Neural progenitor cell (in vitro differentiated cells): ENCODE results near the gene KRT12. TPM values are rescaled to one million over a fixed set of nuclear protein-coding genes. Genes with fewer than 3 reads are reported as not detected.

Experiments used
- DNase-seq: peaks from one replicate; pipeline ENCODE4 v3.0.0-alpha.2; 2016; ENCODE audit warnings: low spot score
- H2AFZ ChIP-seq: fragments of 200-600 bp; sonication (generic); replicated peaks from 2 replicates; pipeline ENCODE4 v1.6.1; 2016; ENCODE audit warnings: antibody characterized with exemption
- H3F3A ChIP-seq: fragments of 200-600 bp; sonication (generic); 2 replicates; pipeline ENCODE4 v1.6.1; 2016; ENCODE audit warnings: antibody characterized with exemption, low read depth
- H3K27ac ChIP-seq: fragments of 200-600 bp; sonication (generic); 2 replicates; pipeline ENCODE4 v1.5.1; 2016; ENCODE audit warnings: mild to moderate bottlenecking
- H3K27me3 ChIP-seq: fragments of 200-600 bp; sonication (generic); 2 replicates; pipeline ENCODE4 v1.6.1; 2016; ENCODE audit warnings: mild to moderate bottlenecking, moderate library complexity
- H3K36me3 ChIP-seq: fragments of 200-600 bp; sonication (generic); 2 replicates; pipeline ENCODE4 v1.5.1; 2016
- H3K4me1 ChIP-seq: fragments of 200-600 bp; sonication (generic); 2 replicates; pipeline ENCODE4 v1.6.1; 2016; ENCODE audit warnings: mixed run types
- H3K4me2 ChIP-seq: fragments of 200-600 bp; sonication (generic); 2 replicates; pipeline ENCODE4 v1.6.1; 2016
- H3K4me3 ChIP-seq: fragments of 200-600 bp; sonication (generic); 2 replicates; pipeline ENCODE4 v1.5.1; 2016
- H3K79me2 ChIP-seq: fragments of 200-600 bp; sonication (generic); 2 replicates; pipeline ENCODE4 v1.6.1; 2016; ENCODE audit warnings: low read depth
- H3K9ac ChIP-seq: fragments of 200-600 bp; sonication (generic); 2 replicates; pipeline ENCODE4 v1.6.1; 2016
- H3K9me3 ChIP-seq: fragments of 200-600 bp; sonication (generic); 2 replicates; pipeline ENCODE4 v1.5.1; 2016; ENCODE audit warnings: low read depth
- H4K20me1 ChIP-seq: fragments of 200-600 bp; sonication (generic); 2 replicates; pipeline ENCODE4 v1.6.1; 2016; ENCODE audit warnings: low read depth
- H3K27ac Mint-ChIP-seq: 3 replicates; pipeline ENCODE4 v1.8.0; 2021; ENCODE audit warnings: mixed read lengths
- H3K27me3 Mint-ChIP-seq: 2 replicates; pipeline ENCODE4 v1.8.0; 2022; ENCODE audit warnings: low read depth, mild to moderate bottlenecking, inconsistent platforms, moderate library complexity, mixed read lengths; ENCODE audit not compliant: insufficient read depth
- H3K36me3 Mint-ChIP-seq: 3 replicates; pipeline ENCODE4 v1.8.0; 2021; ENCODE audit warnings: mixed read lengths
- H3K4me1 Mint-ChIP-seq: 3 replicates; pipeline ENCODE4 v1.8.0; 2021; ENCODE audit warnings: mixed read lengths
- H3K4me3 Mint-ChIP-seq: 3 replicates; pipeline ENCODE4 v1.8.0; 2021; ENCODE audit warnings: mild to moderate bottlenecking, moderate library complexity, mixed read lengths
- H3K9me3 Mint-ChIP-seq: 3 replicates; pipeline ENCODE4 v1.8.0; 2020; ENCODE audit warnings: mixed read lengths
- CTCF ChIP-seq: fragments of 200-600 bp; sonication (generic); IDR thresholded peaks from 2 replicates; pipeline ENCODE4 v1.5.1; 2017; ENCODE audit warnings: antibody characterized with exemption, mild to moderate bottlenecking
- EZH2 ChIP-seq: fragments of 200-600 bp; sonication (generic); IDR thresholded peaks from 2 replicates; pipeline ENCODE4 v1.6.1; 2017; ENCODE audit warnings: antibody characterized with exemption, mild to moderate bottlenecking, moderate library complexity
- EZH2phosphoT487 ChIP-seq: fragments of 200-600 bp; sonication (generic); IDR thresholded peaks from 2 replicates; pipeline ENCODE4 v1.6.1; 2017; ENCODE audit warnings: antibody characterized with exemption
- total RNA-seq: library from RNA; depleted of rRNA; stranded (reverse); fragments of >200 nt; gene quantifications from 2 replicates; pipeline ENCODE4 v1.2.3, GENCODE V29; 2015; ENCODE audit warnings: low replicate concordance

KRT12 gene
- total RNA-seq, 1 donor from 2014 or later: not detected

DNA sequence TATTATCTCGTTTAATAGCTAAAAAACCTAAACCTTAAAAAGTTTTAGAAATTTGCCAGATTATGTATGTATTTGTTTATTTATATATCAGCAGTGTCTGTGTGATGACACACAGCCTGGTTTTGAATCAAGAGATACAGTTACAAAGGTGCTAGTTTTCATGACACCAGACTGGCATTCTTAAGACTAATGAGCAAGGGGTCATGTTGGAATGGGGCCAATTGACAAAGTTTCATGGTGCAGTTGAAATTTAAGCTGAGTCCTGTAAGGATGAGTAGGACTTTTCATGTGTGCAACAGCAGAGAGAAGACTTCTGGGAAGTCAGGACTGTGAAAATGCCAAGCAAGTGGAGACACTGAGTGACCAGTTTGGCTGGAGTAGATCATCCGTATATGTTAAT lies 41.4 kb downstream of the KRT12 start:
- H3K9me3 Mint-ChIP-seq: no peaks in the 10 kb centered on the region
- TF ChIP-seq CTCF: no peak
- no peak for TF ChIP-seq EZH2
- TF ChIP-seq EZH2phosphoT487: no peak

GRCh38 chr17:40824015-40824832 lies 42.8 kb downstream of the KRT12 start:
- no peak overlapping the region for H3K27ac ChIP-seq
- H3F3A ChIP-seq: peaks cover 5% of the 10 kb centered on the region
- no peaks in the 10 kb centered on the region for H3K4me1 ChIP-seq
- no peak overlapping the region for H3K27ac Mint-ChIP-seq
- H3K9me3 Mint-ChIP-seq: no peaks in the 10 kb centered on the region
- peaks cover 57% of the 10 kb centered on the region for H3K27me3 ChIP-seq
- no peak overlapping the region for H3K4me3 ChIP-seq
- peaks cover 9% of the 10 kb centered on the region for H3K79me2 ChIP-seq
- no peak overlapping the region for H3K9ac ChIP-seq
- H2AFZ ChIP-seq: no peak overlapping the region
- no peaks in the 10 kb centered on the region for H3K9me3 ChIP-seq
- peaks cover 2% of the 10 kb centered on the region for H3K27me3 Mint-ChIP-seq
- H3K4me3 Mint-ChIP-seq: no peak overlapping the region
- H3K4me2 ChIP-seq: no peak overlapping the region
- H3K4me1 Mint-ChIP-seq: peaks cover 10% of the 10 kb centered on the region
- no peaks in the 10 kb centered on the region for H3K36me3 ChIP-seq
- H3K36me3 Mint-ChIP-seq: no peaks in the 10 kb centered on the region
- no peak for DNase-seq
- TF ChIP-seq EZH2 (no peak), CTCF (no peak), EZH2phosphoT487 (no peak)
- no peaks in the 10 kb centered on the region for H4K20me1 ChIP-seq

More for the DNA sequence above, 41.4 kb downstream of the KRT12 start:
- H3K27ac Mint-ChIP-seq: no peak overlapping the region
- Histone ChIP-seq H3K4me1 (no peaks in the 10 kb centered on the region), H2AFZ (no peak overlapping the region), H3K79me2 (no peaks in the 10 kb centered on the region), H3K27ac (no peak overlapping the region), H3K4me2 (no peak overlapping the region), H3K4me3 (no peak overlapping the region), H4K20me1 (no peaks in the 10 kb centered on the region), H3K36me3 (no peaks in the 10 kb centered on the region), H3K9me3 (no peaks in the 10 kb centered on the region), H3K9ac (no peak overlapping the region), H3K27me3 (peaks cover 53% of the 10 kb centered on the region), H3F3A (no peaks in the 10 kb centered on the region)
- H3K27me3 Mint-ChIP-seq: peaks cover 2% of the 10 kb centered on the region
- no peaks in the 10 kb centered on the region for H3K36me3 Mint-ChIP-seq
- H3K4me3 Mint-ChIP-seq: no peak overlapping the region
- no peak for DNase-seq
- no peaks in the 10 kb centered on the region for H3K4me1 Mint-ChIP-seq

DNA sequence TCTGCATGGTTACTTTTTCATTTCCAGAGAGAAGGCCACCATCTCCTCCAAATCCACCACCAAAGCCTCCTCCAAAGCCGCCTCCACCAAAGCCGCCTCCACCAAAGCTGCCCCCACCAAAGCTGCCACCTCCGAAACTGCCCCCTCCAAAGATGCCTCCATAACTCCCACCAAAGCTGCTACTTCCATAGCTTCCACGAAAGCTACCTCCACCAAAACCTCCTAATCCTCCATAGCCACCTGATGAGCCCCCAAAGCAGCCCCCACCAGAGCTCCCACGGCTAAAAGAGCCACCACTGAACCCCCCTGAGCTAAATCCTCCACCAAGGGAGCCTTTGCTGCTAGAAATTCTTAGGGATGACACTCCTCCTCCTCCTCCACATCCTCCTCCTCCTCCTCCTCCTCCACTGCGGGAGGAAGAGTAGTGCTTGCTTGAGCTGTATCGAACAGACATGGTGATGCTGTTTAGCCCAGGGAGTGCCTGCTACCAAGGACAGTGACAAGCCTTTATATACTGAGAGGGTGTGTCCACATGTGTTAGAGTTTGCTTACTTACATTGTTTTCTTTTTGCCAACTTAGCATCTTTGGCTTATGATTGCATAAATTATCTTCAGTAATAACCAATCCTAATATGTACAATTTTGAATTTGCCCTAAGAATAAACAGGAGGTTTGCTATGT lies 44.8 kb downstream of the KRT12 start, which contains the start of gene KRT10:
Gene KRT10 (minus strand): TSS at position 483 of the 681 bp plus-strand sequence. CDS start 29 bp downstream, at position 454.
- Histone ChIP-seq H3K36me3 (no peaks in the 10 kb centered on the region), H3K4me1 (peaks cover 4% of the 10 kb centered on the region), H3F3A (peaks cover 21% of the 10 kb centered on the region), H3K27ac (no peak within 1 kb of the TSS), H3K9ac (no peak within 1 kb of the TSS), H3K79me2 (peaks cover 17% of the 10 kb centered on the region), H4K20me1 (no peaks in the 10 kb centered on the region), H3K27me3 (peaks cover 54% of the 10 kb centered on the region), H2AFZ (no peak within 1 kb of the TSS), H3K9me3 (no peaks in the 10 kb centered on the region), H3K4me2 (no peak within 1 kb of the TSS), H3K4me3 (no peak within 1 kb of the TSS)
- H3K9me3 Mint-ChIP-seq: no peaks in the 10 kb centered on the region
- peaks cover 2% of the 10 kb centered on the region for H3K27me3 Mint-ChIP-seq
- peaks cover 3% of the 10 kb centered on the region for H3K36me3 Mint-ChIP-seq
- no peak within 1 kb of the TSS for H3K4me3 Mint-ChIP-seq
- H3K27ac Mint-ChIP-seq: no peak within 1 kb of the TSS
- no peak for DNase-seq
- no peak for TF ChIP-seq EZH2
- no peak for TF ChIP-seq EZH2phosphoT487
- no peak for TF ChIP-seq CTCF
- H3K4me1 Mint-ChIP-seq: peaks cover 19% of the 10 kb centered on the region
